OCI-LY7 (cell line): ENCODE measurements around the gene QSER1. TPM values are rescaled to one million over a fixed set of nuclear protein-coding genes. Genes with fewer than 3 reads are reported as not detected.

Experiments
- BruUV-seq: library from RNA; stranded (reverse); fragments of 400-500 nt; replicated peaks from 2 replicates; lab custom pipeline; 2021; lab: Mats Ljungman, UMichigan
- CTCF ChIA-PET: fragments of 300-600 bp; sonication (Branson Sonifier 250); formaldehyde crosslinking; loops from one replicate; lab custom pipeline; 2022; ENCODE audit warnings: antibody characterized with exemption; ENCODE audit not compliant: unreplicated experiment; lab: Charles Lee
- POLR2A ChIA-PET: fragments of 300-600 bp; sonication (Branson Sonifier 250); formaldehyde crosslinking; loops from one replicate; lab custom pipeline; 2022; ENCODE audit warnings: antibody characterized with exemption; lab: Charles Lee
- DNase-seq: peaks from one replicate; pipeline ENCODE4 v3.0.0-alpha.2; 2015; ENCODE audit warnings: low spot score
- H2AFZ ChIP-seq: fragments of 200-600 bp; sonication (generic), shearing (Covaris generic); 2 replicates; pipeline ENCODE4 v1.6.1; 2014; ENCODE audit warnings: mild to moderate bottlenecking, antibody characterized with exemption, low read length, moderate library complexity
- H3K27ac ChIP-seq: fragments of 200-600 bp; sonication (generic); 2 replicates; pipeline ENCODE4 v1.5.1; 2014; ENCODE audit warnings: mixed run types, low read depth, mild to moderate bottlenecking, moderate library complexity, low read length, inconsistent platforms; ENCODE audit not compliant: poor library complexity, severe bottlenecking
- H3K36me3 ChIP-seq: fragments of 200-600 bp; sonication (generic); 2 replicates; pipeline ENCODE4 v1.6.1; 2014; ENCODE audit warnings: mild to moderate bottlenecking, antibody characterized with exemption, low read length, moderate library complexity, mixed read lengths; ENCODE audit not compliant: insufficient read depth
- H3K4me1 ChIP-seq: fragments of 200-600 bp; sonication (generic); 2 replicates; pipeline ENCODE4 v1.5.1; 2014; ENCODE audit warnings: mild to moderate bottlenecking, low read length; ENCODE audit not compliant: insufficient read depth, poor library complexity, severe bottlenecking
- H3K4me2 ChIP-seq: fragments of 200-600 bp; sonication (generic); 2 replicates; pipeline ENCODE4 v1.6.1; 2014; ENCODE audit warnings: mild to moderate bottlenecking, low read length
- H3K4me3 ChIP-seq: fragments of 200-600 bp; sonication (generic); 2 replicates; pipeline ENCODE4 v1.5.1; 2014; ENCODE audit warnings: mild to moderate bottlenecking, low read depth, low read length; ENCODE audit not compliant: poor library complexity, severe bottlenecking
- H3K79me2 ChIP-seq: fragments of 200-600 bp; sonication (generic); 2 replicates; pipeline ENCODE4 v1.6.1; 2016; ENCODE audit warnings: low read depth, mild to moderate bottlenecking, low read length, moderate library complexity, mixed read lengths; ENCODE audit not compliant: insufficient read depth
- H3K9me2 ChIP-seq: fragments of 200-600 bp; sonication (generic); 2 replicates; pipeline ENCODE4 v1.6.1; 2016; ENCODE audit warnings: mild to moderate bottlenecking, low read length, mixed read lengths; ENCODE audit not compliant: insufficient read depth
- H3K9me3 ChIP-seq: fragments of 200-600 bp; sonication (generic); 2 replicates; pipeline ENCODE4 v1.6.1; 2014; ENCODE audit warnings: mild to moderate bottlenecking, mixed run types, low read length, mixed read lengths
- H4K20me1 ChIP-seq: fragments of 200-600 bp; sonication (generic); 2 replicates; pipeline ENCODE4 v1.6.1; 2014; ENCODE audit warnings: mild to moderate bottlenecking, antibody characterized with exemption, low read length, moderate library complexity, mixed read lengths; ENCODE audit not compliant: insufficient read depth
- CTCF ChIP-seq: fragments of 200-600 bp; sonication (generic); conservative IDR thresholded peaks from 2 replicates; pipeline ENCODE4 v1.5.1; 2014; ENCODE audit warnings: mild to moderate bottlenecking, antibody characterized with exemption, low read length, moderate library complexity, mixed read lengths
- EZH2phosphoT487 ChIP-seq: fragments of 200-600 bp; sonication (generic); IDR thresholded peaks from 2 replicates; pipeline ENCODE4 v1.6.1; 2018; ENCODE audit warnings: low read depth, borderline replicate concordance, mild to moderate bottlenecking, mixed run types, antibody characterized with exemption, low read length, moderate library complexity, mixed read lengths
- intact Hi-C: fragments of 100-400 bp; cut with micrococcal nuclease; formaldehyde crosslinking; loops from one replicate; pipeline ENCODE4 v1.10.0; 2022; ENCODE audit not compliant: unreplicated experiment
- total RNA-seq, 2 experiments: library from RNA; depleted of rRNA in 1 of 2; stranded (reverse); fragments of >200 nt in 1 of 2; shearing (Covaris generic) in 1 of 2; gene quantifications; 2 replicates each; pipeline ENCODE4 v1.2.3, GENCODE V29; 2014 to 2022

QSER1 gene
- total RNA-seq, 2 experiments from 2014 or later, result 30.6 to 46.3 TPM

GRCh38 chr11:32897103-32897502 lies 4.5 kb downstream of the QSER1 start:
- H3K9me3 ChIP-seq, result no peaks in the 10 kb centered on the region
- no peak for DNase-seq
- peaks cover 59% of the 10 kb centered on the region for H3K36me3 ChIP-seq
- ChIA-PET POLR2A (interaction anchor here (1.2 to 1.7 kb wide), 2 partner anchors 8 to 28 kb away, joined by 3 to 8 read pairs; no protein-coding TSS in a partner anchor), CTCF (no interaction called here)
- peaks cover 14% of the 10 kb centered on the region for H3K4me1 ChIP-seq
- TF ChIP-seq CTCF (no peak), EZH2phosphoT487 (no peak)
- peaks cover 38% of the 10 kb centered on the region for H4K20me1 ChIP-seq
- intact Hi-C loops, result loop anchor here (10.0 kb wide), 3 partner anchors 138 to 1158 kb away; partner anchors contain the start of genes CAPRIN1, EIF3M and TCP11L1
- no TSS peak for BruUV-seq
- H3K27ac ChIP-seq, result no peak overlapping the region
- no peaks in the 10 kb centered on the region for H3K9me2 ChIP-seq
- no peak overlapping the region for H2AFZ ChIP-seq
- no peak overlapping the region for H3K4me3 ChIP-seq
- H3K4me2 ChIP-seq, result no peak overlapping the region
- H3K79me2 ChIP-seq, result peaks cover 84% of the 10 kb centered on the region

- POLR2A ChIA-PET, result interaction anchor here (0.7 kb wide), 1 partner anchor 15 kb away, joined by 3 read pairs; no protein-coding TSS in a partner anchor
- intact Hi-C loops, result loop anchor here (10.0 kb wide), 3 partner anchors 135 to 1155 kb away; partner anchors contain the start of genes CAPRIN1, EIF3M and TCP11L1
- peaks cover 14% of the 10 kb centered on the region for H3K4me1 ChIP-seq
- H3K4me3 ChIP-seq, result no peak overlapping the region
- H3K27ac ChIP-seq, result no peak overlapping the region
- H3K4me2 ChIP-seq, result no peak overlapping the region
- peaks cover 42% of the 10 kb centered on the region for H4K20me1 ChIP-seq
- H2AFZ ChIP-seq, result no peak overlapping the region
- TF ChIP-seq CTCF, result no peak
- no peak for TF ChIP-seq EZH2phosphoT487
- peaks cover 97% of the 10 kb centered on the region for H3K79me2 ChIP-seq
- DNase-seq, result no peak
- no TSS peak for BruUV-seq
- H3K9me3 ChIP-seq, result no peaks in the 10 kb centered on the region
- no peaks in the 10 kb centered on the region for H3K9me2 ChIP-seq
- H3K36me3 ChIP-seq, result peaks cover 71% of the 10 kb centered on the region
- CTCF ChIA-PET, result no interaction called here
These were observed 6.8 kb downstream of the QSER1 start for GRCh38 chr11:32899438-32899837.

- no peaks in the 10 kb centered on the region for H3K9me3 ChIP-seq
- no peak for DNase-seq
- no TSS peak for BruUV-seq
- H2AFZ ChIP-seq, result no peak overlapping the region
- no peaks in the 10 kb centered on the region for H3K9me2 ChIP-seq
- intact Hi-C loops, result no loop called here
- no peak for TF ChIP-seq CTCF
- no peak for TF ChIP-seq EZH2phosphoT487
- POLR2A ChIA-PET, result interaction anchor here (0.7 to 1.6 kb wide), 4 partner anchors 8 to 111 kb away, joined by 3 to 4 read pairs (median 3); no protein-coding TSS in a partner anchor
- no peak overlapping the region for H3K27ac ChIP-seq
- no peak overlapping the region for H3K4me2 ChIP-seq
- H3K36me3 ChIP-seq, result peaks cover 68% of the 10 kb centered on the region
- no peaks in the 10 kb centered on the region for H3K4me1 ChIP-seq
- peaks cover 29% of the 10 kb centered on the region for H4K20me1 ChIP-seq
- H3K79me2 ChIP-seq, result peaks cover 97% of the 10 kb centered on the region
- H3K4me3 ChIP-seq, result no peak overlapping the region
- CTCF ChIA-PET, result no interaction called here
These were observed 9.6 kb downstream of the QSER1 start for GRCh38 chr11:32902089-32902665.
